GM15510 (cell line): ENCODE measurements around the gene THTPA.

Source experiments
- POLR2A ChIP-seq: IDR thresholded peaks from 3 replicates; pipeline ENCODE4 v1.6.1; 2011; ENCODE audit warnings: borderline replicate concordance; ENCODE audit not compliant: insufficient read length; ENCODE audit errors: extremely low read depth

The THTPA gene, protein sequence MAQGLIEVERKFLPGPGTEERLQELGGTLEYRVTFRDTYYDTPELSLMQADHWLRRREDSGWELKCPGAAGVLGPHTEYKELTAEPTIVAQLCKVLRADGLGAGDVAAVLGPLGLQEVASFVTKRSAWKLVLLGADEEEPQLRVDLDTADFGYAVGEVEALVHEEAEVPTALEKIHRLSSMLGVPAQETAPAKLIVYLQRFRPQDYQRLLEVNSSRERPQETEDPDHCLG

DNA sequence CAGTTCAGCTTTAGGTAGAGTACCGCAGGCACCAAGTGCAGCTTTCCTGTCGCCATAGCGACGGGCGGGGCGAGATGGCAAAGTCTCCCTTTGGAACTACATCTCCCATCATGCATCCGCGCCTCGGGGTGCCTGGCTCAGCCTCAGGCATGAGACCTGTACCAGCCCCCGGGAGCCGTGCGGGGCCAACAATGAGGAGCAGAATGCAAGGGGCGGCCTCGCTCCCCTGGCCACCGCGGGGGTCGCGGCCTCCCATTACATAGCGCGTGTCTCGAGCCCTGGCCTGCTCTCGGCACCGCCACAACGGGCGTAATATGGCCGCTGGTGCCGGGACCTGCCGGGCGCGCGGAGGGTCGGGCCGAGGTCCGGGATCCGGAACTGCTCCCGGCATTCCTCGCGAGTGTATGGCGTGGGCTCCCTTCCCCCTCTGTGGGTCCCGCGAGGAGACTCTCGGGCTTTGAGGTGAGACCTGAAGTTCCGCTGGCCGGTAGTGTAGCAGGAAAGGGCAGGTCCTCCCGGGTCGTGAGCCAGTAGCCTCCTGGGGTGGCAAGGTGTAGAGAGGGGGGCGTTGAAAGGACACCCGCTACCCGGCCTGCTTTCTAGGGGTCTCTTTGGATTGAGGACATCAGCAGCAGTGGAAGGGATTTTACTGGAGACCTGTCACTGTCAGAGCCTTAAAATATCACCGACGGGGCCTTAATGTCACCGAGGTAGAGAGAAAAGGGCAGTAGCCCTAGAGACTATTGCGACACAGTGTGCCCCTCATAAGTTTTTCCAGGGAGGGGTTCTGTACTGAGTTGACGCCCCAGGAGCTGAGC is at the start of gene THTPA:
Gene THTPA (plus strand): TSS at position 390 of the 818 bp plus-strand sequence. CDS start 487 bp downstream, outside the sequence.
- peak; percentile 86 for TF ChIP-seq POLR2A

DNA sequence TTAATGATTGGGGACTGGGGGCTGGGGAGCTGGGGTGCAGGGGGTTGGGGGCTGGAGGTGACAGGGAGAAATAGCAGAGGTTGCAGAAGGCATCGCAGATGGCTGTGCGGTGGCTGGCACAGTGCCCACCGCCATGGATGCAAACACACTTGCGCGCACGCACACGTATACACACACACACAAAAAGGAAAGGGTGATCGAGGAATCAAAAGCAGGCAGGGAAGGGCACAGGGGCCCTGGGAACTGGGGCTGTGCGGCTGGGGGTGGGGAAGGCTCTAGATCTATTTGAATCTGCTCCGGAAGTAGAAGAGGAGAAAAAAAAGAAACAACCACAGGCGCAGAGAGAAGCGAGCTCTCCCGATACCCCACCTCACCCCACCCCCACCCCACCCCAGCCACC is 43.9 kb upstream of the THTPA start:
- no peak for TF ChIP-seq POLR2A

DNA sequence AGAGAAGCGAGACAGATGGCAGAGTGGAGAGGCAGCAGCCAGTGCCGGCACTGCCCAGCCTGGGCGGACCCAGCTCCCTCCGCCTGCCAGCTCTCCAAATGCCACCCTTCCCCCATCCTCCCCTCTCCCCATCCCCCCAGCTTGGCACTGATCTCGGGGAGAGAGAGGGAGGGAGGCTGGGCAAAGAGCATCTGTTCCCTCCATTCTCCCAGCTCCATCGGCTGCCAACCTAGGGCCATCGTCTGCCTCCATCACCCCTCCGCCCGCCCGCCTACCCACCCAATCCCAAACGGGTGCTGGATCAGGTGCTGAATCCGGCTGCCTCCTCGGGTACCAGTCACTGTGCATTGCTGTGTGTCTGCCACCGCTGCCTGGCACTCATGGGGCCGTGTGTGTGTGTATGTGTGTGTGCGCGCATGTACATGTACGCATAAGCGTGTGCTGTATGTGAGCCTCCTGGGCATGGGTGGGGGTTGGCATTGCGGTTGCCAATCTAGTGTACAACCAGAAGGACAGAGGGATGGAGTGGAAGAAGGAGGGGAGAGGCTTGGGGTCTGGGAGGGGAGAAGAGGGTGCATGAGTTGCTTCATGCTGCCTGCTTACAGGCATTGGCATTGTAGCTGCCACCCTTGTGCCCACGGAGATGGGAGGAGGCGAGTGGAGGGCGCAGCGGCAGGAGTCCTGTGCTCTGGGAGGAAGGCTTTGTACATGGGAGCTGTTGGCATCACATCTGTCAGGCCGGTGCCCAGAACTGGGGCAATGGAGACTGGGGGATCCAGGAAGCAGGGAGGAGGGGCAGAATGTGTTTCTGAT is 42.9 kb upstream of the THTPA start:
- no peak for TF ChIP-seq POLR2A

DNA sequence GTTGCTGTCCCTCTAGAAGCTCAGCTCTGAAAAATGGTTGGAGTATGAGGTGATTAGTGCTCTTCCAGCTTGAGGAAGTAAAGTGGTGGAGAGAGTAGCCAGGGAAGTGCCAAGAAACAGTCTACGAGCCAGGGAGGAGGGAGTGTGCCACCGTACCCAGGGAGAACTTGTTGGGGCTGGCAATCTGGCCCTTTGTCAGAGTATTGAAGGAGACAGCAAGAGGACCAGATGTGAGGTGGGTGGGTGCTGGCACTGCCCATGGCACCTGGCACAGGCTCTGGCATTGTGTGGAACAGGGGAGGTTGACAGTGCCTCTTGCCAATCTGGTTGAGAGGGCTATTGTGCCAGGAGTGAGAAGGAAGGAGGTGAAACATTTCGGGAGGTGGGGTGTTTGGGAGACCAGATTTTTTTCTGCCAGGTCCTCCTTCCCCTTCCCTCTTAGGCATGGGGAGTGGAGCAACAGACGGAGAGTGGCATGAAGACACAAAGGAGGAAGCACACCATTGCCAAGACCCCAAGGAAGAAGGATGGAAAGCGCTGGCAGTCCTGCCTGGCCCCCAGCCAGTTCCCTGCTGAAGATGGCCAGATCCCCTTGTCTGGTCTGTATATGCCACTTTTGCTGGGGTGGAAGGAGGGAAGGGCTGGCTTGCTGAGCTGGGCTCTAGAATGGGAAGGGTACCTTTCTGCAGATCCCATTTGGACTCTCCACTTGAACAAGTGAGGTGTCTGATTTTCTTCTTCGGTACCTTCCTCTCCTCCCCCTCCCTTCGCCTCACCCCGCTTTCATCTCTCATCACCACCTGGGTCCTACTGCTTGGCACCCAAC is 42.0 kb upstream of the THTPA start:
- no peak for TF ChIP-seq POLR2A

DNA sequence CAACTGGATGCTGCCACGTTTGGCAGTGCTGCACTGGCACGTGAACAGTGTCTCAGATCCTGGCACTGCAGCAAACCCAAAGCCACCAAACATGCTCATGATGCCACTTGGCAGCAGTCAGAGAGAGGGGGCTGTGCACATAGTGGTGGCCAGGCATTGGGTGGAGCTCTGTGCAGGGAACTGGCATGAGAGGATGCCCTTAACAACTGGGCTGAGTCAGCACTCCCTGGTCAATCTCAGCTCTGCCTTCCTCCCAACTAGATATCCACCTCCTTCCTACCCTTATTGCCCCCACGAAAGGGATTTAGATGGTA is 41.5 kb upstream of the THTPA start:
- no peak for TF ChIP-seq POLR2A

DNA sequence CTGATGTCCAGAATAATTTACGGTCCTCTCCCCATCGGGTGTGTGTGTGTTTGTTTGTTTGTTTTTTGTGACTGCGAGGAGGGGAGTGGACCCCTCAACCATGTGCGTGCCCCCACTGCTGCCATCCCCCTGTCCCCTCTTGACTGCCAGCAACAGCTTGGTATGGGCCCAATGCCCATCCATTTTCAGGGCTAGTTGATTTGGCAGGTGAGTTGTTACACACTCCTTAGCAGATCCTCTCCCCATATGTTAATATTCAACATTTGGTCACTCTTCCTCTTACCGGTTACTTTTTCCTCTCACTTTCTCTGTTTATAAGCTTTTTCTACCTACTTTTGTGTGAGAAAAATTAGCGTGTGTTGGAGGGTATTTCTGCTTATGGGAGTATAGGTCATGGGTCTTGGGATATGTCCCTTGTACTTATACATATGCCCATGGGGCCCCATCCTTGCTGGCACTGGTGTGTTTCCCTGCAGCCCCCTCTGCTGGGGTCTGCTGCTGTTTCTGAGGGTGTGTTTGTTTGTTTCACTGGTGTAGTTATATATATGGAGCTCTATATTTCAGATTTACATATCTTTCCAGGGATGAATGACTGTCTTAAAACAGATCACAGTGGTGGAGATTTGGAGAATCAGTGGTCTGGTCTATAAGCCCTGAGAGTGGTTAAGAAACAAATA is 38.3 kb upstream of the THTPA start:
- no peak for TF ChIP-seq POLR2A

DNA sequence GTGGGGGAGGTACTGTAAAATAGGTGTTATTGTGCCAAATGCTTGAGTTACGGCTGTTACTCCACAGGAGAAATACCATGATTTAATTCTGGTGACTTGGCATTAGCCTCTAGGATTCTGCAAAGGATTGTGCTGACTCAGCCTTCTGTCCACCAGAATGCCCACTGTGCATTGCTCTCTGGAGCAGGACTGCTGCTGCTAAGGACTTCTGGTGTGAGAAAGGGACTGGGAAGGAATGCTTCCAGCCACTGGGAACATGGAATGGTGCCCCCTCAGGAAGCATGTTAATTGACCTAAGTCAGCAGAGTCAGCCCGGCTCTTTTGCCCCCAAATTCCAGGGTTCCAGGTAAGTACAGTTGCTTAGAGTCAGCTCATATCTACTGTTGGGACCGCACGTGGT is 37.4 kb upstream of the THTPA start:
- no peak for TF ChIP-seq POLR2A

DNA sequence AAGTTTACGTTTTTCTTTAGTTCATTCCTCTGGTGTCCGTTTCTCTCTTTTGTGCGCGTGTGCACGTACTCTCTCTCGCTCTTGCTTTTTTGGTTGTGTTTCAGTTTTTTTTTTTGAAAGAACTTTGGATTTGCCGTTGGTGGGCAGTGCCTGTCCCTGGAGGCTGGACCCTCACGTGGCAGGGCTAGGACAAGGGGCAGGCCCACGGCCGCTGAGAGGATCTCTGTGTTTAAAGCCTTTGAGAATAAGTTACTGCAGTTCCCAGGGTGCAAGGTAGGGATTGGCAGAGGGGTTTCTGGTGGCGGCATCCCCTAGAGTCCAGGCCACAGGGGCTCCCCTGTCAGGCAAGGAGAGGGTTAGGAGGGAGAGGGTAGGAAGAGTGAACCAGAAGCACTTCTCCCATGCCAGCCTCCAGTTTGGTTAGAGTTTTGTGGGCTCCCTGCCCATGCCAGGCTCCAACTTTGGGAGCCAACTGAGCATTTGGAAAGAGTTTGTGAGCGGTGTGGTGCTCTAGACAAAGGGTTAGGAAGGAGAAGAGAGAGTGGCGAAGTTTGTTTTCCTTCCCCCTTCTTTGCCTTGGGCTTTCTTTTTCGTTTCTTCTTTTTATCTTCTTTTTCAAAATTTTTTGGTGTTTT is 35.1 kb upstream of the THTPA start:
- no peak for TF ChIP-seq POLR2A

DNA sequence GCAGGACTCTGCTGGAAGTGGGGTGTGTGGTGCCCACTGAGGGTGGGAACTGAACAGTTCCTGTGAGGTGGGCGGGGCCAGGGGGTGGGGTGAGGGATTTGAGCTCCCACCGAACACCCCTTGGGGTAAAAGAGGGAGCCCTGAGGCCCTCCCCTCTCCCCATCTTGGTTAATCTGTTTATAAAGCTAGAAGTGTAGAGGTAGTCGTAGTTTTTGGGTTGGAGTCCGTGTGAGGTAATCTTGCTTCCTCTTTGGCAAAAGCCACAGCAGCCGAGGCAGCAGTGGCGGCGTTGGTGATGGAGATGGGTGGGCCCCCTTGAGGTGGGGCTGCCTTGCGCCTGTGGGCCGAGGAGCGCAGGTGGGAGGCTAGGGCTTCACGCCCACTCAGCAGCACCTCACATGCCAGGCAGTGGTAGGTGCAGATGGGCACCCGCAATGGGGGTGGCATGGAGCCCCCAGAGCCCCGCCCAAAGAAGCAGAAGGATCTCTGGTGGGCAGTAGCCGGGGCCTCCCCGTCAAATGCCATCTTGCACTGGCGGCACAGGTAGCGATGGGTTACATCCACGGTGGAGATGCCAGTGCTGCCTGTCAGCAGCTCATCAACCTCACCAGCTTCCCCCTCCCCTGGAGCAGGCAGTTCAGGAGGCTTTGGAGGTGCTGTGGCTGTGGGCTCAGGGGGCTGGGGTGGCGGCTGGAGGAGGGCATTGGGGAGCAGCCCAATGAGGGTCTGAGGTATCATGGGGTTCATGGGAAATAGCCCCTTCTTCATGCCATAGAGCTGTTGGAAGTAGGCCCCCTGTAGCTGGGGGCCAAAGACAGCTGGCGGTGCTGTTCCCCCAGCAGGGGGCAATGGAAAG is 34.1 kb upstream of the THTPA start:
- no peak for TF ChIP-seq POLR2A

DNA sequence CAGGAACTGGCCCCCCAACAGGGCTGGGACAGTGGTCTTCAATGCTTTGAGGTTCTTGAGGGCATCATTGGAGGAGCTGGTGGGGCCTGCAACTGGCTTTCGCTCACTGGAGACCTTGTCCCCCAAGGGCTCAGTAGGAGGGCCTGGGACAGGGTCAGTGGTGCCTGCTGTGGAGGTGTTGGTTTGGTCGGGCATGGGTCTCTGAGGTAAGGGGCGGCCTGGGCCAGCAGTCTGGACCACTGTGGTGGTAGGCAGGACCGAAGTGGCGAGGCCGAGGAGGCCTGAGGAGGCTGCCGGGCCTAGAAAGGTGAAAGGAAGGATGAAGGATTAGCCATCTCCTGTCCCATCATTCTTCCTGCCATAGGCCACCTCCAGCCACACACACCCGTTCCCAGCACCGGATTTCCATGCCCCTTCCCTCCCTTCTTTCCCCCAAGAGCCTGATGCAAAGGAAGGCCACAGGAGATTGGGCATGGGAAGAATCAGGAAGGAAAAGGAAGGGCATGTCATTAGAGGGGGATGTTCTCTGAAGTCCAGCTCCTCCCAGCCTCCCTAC is 33.4 kb upstream of the THTPA start:
- no peak for TF ChIP-seq POLR2A

DNA sequence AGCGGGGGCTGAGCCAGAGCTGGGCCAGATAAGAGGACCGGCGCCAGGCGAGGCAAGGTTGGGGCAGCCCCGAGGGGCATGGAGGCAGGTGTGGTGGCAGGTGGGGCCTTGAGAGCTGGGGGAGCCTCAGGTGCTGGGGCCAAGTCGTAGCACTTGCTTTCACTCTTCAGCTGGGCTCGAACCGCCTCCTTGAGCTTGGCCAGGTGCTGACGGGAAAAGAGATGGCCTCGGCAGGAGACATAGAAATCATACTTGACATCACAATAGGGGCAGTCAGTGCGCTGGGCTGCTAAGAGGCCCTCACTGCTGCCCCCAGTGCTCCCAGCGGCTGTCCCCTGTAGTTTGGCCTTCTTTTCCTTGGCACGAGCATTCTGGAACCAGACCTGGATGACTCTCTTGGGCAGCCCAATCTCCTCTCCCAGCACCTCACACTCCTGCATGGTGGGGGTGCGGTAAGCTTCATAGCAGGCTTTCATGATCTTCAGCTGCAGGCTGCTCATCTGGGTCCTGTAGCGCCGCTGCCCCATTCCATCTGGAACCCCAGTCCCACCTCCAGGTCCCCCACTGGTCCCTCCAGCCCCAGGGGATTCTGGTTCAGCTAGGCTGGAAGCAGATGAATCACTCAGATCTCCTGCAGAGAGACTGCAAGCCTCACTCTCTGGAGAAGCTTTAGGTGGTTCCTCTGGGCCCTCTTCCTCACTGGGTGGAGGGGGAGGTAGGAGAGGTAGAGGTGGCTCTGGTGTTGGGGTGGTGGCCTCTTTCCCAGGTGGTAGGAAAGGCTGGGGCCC is 32.6 kb upstream of the THTPA start:
- TF ChIP-seq POLR2A = no peak

DNA sequence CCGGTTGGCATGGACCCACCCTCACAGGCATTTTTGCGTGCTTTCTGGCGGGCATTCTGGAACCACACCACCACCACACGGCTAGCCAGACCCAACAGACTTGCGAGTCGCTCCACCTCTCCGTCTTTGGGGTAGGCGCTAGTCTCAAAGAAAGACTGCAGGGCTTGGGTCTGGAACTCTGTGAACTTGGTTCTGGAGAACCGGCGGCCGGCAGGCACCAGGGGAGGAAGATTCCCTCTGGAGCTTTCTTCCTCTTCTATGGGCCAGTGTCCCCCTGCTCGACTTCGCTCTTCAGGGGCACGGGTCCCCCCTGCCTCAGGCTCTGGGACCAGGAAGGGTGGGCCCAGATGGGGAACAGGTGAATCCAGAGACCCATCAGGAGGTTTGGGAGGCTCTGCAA is 31.1 kb upstream of the THTPA start:
- no peak for TF ChIP-seq POLR2A
